ENCODE measurements around the gene TNRC18.
A peak's percentile ranks its signal among the peaks of the same experiment; 100 is the strongest.
"Not testable (repeated sequence)": the region's sequence is repeated elsewhere in the genome, so short reads cannot be mapped to it uniquely, and the experiment has no call there.

TNRC18 gene

GRCh38 chr7:5291301-5291700 is 132.3 kb downstream of the TNRC18 start:
- DNase-seq (ENCODE audit: low read depth): no peak

GRCh38 chr7:5289355-5289754 is 134.3 kb downstream of the TNRC18 start:
- DNase-seq (ENCODE audit: low read depth): no peak

- DNase-seq (ENCODE audit: low read depth): not testable (repeated sequence)
Observed at GRCh38 chr7:5288560-5288959, 135.1 kb downstream of the TNRC18 start.

- no peak for DNase-seq (ENCODE audit: low read depth)
Observed at GRCh38 chr7:5287802-5288201, 135.8 kb downstream of the TNRC18 start.

- not testable (repeated sequence) for DNase-seq (ENCODE audit: low read depth)
Observed at GRCh38 chr7:5287373-5287772, 136.3 kb downstream of the TNRC18 start.

GRCh38 chr7:5286933-5287332 is 136.7 kb downstream of the TNRC18 start:
- no peak for DNase-seq (ENCODE audit: low read depth)

- DNase-seq (ENCODE audit: low read depth): peak; percentile 12
Observed at GRCh38 chr7:5284304-5285281, 139.0 kb downstream of the TNRC18 start.

- DNase-seq (ENCODE audit: low read depth): no peak
Observed at GRCh38 chr7:5283421-5284303, 140.0 kb downstream of the TNRC18 start.

- DNase-seq (ENCODE audit: low read depth): peak; percentile 18
Observed at GRCh38 chr7:5282543-5283316, 140.9 kb downstream of the TNRC18 start, which contains the start of gene SLC29A4. TSS of gene SLC29A4 (plus strand) at chr7:5282943. CDS start at chr7:5287817, 4,874 bp downstream.

GRCh38 chr7:5281598-5282500 is 141.8 kb downstream of the TNRC18 start:
- not testable (repeated sequence) for DNase-seq (ENCODE audit: low read depth)

GRCh38 chr7:5279734-5280133 is 143.9 kb downstream of the TNRC18 start:
- DNase-seq (ENCODE audit: low read depth): no peak

- no peak for DNase-seq (ENCODE audit: low read depth)
Observed at GRCh38 chr7:5278766-5279165, 144.9 kb downstream of the TNRC18 start.

GRCh38 chr7:5276611-5277010 is 147.0 kb downstream of the TNRC18 start:
- no peak for DNase-seq (ENCODE audit: low read depth)

- DNase-seq (ENCODE audit: low read depth): not testable (repeated sequence)
Observed at GRCh38 chr7:5276123-5276522, 147.5 kb downstream of the TNRC18 start.

- DNase-seq (ENCODE audit: low read depth): not testable (repeated sequence)
Observed at GRCh38 chr7:5275510-5275909, 148.1 kb downstream of the TNRC18 start.

GRCh38 chr7:5274985-5275431 is 148.6 kb downstream of the TNRC18 start:
- DNase-seq (ENCODE audit: low read depth): not testable (repeated sequence)

- no peak for DNase-seq (ENCODE audit: low read depth)
Observed at GRCh38 chr7:5274441-5274840, 149.2 kb downstream of the TNRC18 start.

- DNase-seq (ENCODE audit: low read depth): not testable (repeated sequence)
Observed at GRCh38 chr7:5273831-5274405, 149.7 kb downstream of the TNRC18 start.

GRCh38 chr7:5270788-5271187 is 152.8 kb downstream of the TNRC18 start:
- DNase-seq (ENCODE audit: low read depth): no peak

GRCh38 chr7:5269992-5270657 is 153.5 kb downstream of the TNRC18 start:
- not testable (repeated sequence) for DNase-seq (ENCODE audit: low read depth)
